ENCODE results near the gene SHLD1. TPM values are rescaled to one million over a fixed set of nuclear protein-coding genes. Genes with fewer than 3 reads are reported as not detected.
A peak's percentile ranks its signal among the peaks of the same experiment; 100 is the strongest.

The SHLD1 gene
- total RNA-seq, 8 experiments from 2014 or later = 6.4 to 10.4 (median 8.7) TPM

- no peak overlapping the region for H3K4me3 ChIP-seq
- in situ Hi-C loops (cut with MboI; ENCODE audit: low pct_unique_long_range_greater_than_20kb in 2 of 9, low sequenced_read_pairs in 9 of 9, unreplicated experiment in 9 of 9) = no loop called here
- 18 to 82% (median 50%) methylated on average over 1 to 3 of the region's 3 CpGs; no CpG with 5 or more reads in 5 of the 10 experiments for WGBS, 10 experiments
- H3K27ac ChIP-seq = no peak overlapping the region
- no peak for ATAC-seq (replicated peaks in 6 of 8)
- H3K4me1 ChIP-seq (replicated peaks in 1 of 2) = no peaks in the 10 kb centered on the region
Observed at GRCh38 chr20:5862703-5863039, 112.5 kb downstream of the SHLD1 start.

GRCh38 chr20:5863040-5863833 is 113.0 kb downstream of the SHLD1 start:
- Histone ChIP-seq H3K4me1 (replicated peaks in 1 of 2) (no peaks in the 10 kb centered on the region), H3K27ac (no peak overlapping the region), H3K4me3 (no peak overlapping the region)
- in situ Hi-C loops (cut with MboI; ENCODE audit: low pct_unique_long_range_greater_than_20kb in 2 of 9, low sequenced_read_pairs in 9 of 9, unreplicated experiment in 9 of 9) = no loop called here
- 56 to 100% (median 86%) methylated on average over 1 to 10 of the region's 12 CpGs; no CpG with 5 or more reads in 1 of the 10 experiments for WGBS, 10 experiments
- ATAC-seq (replicated peaks in 6 of 8) = peak in 2 of 8 experiments; percentile 62 to 83

DNA sequence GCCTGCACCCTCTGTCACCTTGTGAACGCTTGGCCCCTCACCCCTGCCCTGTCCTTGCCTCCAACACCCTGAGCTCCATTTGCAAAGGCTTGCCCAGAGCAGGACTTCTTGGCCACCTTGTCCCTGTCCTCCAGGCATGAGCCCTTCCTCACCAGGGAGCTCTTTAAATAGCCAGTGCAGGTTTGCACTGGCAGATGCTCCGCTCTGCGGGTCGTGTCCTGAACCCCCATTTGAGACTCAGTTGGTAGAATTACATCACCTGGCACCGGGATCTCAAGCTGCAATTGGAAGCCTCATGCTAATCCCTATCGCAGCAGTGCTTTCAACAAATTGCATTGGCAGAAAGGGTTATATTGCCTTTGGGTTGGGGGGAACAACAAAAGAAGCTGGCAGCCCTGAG is 114.2 kb downstream of the SHLD1 start:
- Histone ChIP-seq H3K4me1 (replicated peaks in 1 of 2) (no peaks in the 10 kb centered on the region), H3K4me3 (no peak overlapping the region), H3K27ac (no peak overlapping the region)
- in situ Hi-C loops (cut with MboI; ENCODE audit: low pct_unique_long_range_greater_than_20kb in 2 of 9, low sequenced_read_pairs in 9 of 9, unreplicated experiment in 9 of 9) = no loop called here
- ATAC-seq (replicated peaks in 6 of 8) = no peak
- 60 to 93% (median 84%) methylated on average over 1 to 6 of the region's 6 CpGs; no CpG with 5 or more reads in 3 of the 10 experiments for WGBS, 10 experiments

- Histone ChIP-seq H3K27ac (no peak overlapping the region), H3K4me1 (replicated peaks in 1 of 2) (peaks cover 0 to 2% of the 10 kb centered on the region in 2 donors), H3K4me3 (no peak overlapping the region)
- in situ Hi-C loops (cut with MboI; ENCODE audit: low pct_unique_long_range_greater_than_20kb in 2 of 9, low sequenced_read_pairs in 9 of 9, unreplicated experiment in 9 of 9) = no loop called here
- ATAC-seq (replicated peaks in 6 of 8) = no peak
- WGBS, 10 experiments = 45 to 100% (median 60%) methylated on average over 1 to 10 of the region's 10 CpGs; no CpG with 5 or more reads in 1 of the 10 experiments
Observed at GRCh38 chr20:5864873-5865587, 114.8 kb downstream of the SHLD1 start.

GRCh38 chr20:5865604-5866003 is 115.4 kb downstream of the SHLD1 start:
- 79 to 100% (median 100%) methylated on average over 1 to 2 of the region's 2 CpGs; no CpG with 5 or more reads in 1 of the 10 experiments for WGBS, 10 experiments
- Histone ChIP-seq H3K4me1 (replicated peaks in 1 of 2) (peaks cover 4 to 8% of the 10 kb centered on the region in 2 donors), H3K4me3 (no peak overlapping the region), H3K27ac (no peak overlapping the region)
- in situ Hi-C loops (cut with MboI; ENCODE audit: low pct_unique_long_range_greater_than_20kb in 2 of 9, low sequenced_read_pairs in 9 of 9, unreplicated experiment in 9 of 9) = no loop called here
- ATAC-seq (replicated peaks in 6 of 8) = no peak

- WGBS, 10 experiments = 0 to 75% (median 44%) methylated on average over 1 to 4 of the region's 4 CpGs; no CpG with 5 or more reads in 1 of the 10 experiments
- H3K27ac ChIP-seq = peak overlapping the region; percentile 58 to 71
- H3K4me3 ChIP-seq = no peak overlapping the region
- ATAC-seq (replicated peaks in 6 of 8) = peak in 5 of 8 experiments; percentile 55 to 97 (median 92)
- in situ Hi-C loops (cut with MboI; ENCODE audit: low pct_unique_long_range_greater_than_20kb in 2 of 9, low sequenced_read_pairs in 9 of 9, unreplicated experiment in 9 of 9) = no loop called here
- peaks cover 12 to 16% of the 10 kb centered on the region in 2 donors for H3K4me1 ChIP-seq (replicated peaks in 1 of 2)
Observed at GRCh38 chr20:5870568-5870981, 120.4 kb downstream of the SHLD1 start.

DNA sequence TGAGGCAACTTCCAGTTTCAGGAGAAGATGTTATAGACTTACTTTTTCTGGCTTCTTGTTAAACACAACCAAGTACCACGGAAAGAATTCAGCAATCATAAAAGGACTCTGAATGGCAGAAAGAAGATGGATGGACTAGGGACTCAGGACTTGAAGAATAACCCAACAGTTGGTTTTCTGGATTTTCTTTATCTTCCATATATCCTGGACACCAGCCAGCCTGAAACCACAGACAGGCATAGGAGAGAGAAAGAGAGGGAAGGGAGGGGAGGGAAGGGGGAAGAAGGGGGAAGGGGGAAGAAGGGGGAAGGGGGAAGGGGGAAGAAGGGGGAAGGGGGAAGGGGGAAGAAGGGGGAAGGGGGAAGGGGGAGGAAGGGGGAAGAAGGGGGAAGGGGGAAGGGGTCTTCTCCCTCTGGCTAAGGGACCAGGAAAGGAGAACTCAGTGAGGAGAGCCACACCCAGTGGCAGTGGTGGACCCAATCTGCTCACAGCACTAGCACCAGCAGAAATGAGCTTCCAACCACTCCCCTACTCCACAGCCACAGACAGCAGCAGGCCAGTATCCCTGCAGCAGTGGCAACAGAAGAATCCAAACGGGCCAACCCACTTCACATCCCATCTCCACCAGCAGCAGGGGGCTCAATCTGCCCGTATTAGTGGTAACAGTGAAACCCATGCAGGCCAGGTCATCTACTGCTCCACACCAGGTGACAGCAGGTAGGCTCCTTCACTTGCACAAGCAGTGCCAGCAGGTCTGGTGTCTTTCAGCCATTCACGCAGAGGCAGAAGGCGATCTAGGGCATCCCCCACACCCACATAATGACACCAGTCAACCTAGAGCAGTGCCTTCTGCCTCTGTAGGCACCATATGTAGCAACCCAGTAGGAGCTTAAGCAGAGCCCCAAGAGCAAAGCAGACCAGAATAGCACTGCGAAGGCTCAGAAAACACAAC is 121.5 kb downstream of the SHLD1 start:
- Histone ChIP-seq H3K27ac (no peak overlapping the region), H3K4me1 (replicated peaks in 1 of 2) (peaks cover 12 to 16% of the 10 kb centered on the region in 2 donors), H3K4me3 (no peak overlapping the region)
- in situ Hi-C loops (cut with MboI; ENCODE audit: low pct_unique_long_range_greater_than_20kb in 2 of 9, low sequenced_read_pairs in 9 of 9, unreplicated experiment in 9 of 9) = no loop called here
- no peak for ATAC-seq (replicated peaks in 6 of 8)
- WGBS, 10 experiments = 75 to 100% (median 97%) methylated on average over 3 of the region's 6 CpGs; no CpG with 5 or more reads in 6 of the 10 experiments

GRCh38 chr20:5877128-5877527 is 126.9 kb downstream of the SHLD1 start:
- Histone ChIP-seq H3K4me3 (no peak overlapping the region), H3K4me1 (replicated peaks in 1 of 2) (no peaks in the 10 kb centered on the region), H3K27ac (no peak overlapping the region)
- in situ Hi-C loops (cut with MboI; ENCODE audit: low pct_unique_long_range_greater_than_20kb in 2 of 9, low sequenced_read_pairs in 9 of 9, unreplicated experiment in 9 of 9) = no loop called here
- no peak for ATAC-seq (replicated peaks in 6 of 8)
- 17 to 83% (median 78%) methylated on average over 1 to 3 of the region's 4 CpGs; no CpG with 5 or more reads in 3 of the 10 experiments for WGBS, 10 experiments

DNA sequence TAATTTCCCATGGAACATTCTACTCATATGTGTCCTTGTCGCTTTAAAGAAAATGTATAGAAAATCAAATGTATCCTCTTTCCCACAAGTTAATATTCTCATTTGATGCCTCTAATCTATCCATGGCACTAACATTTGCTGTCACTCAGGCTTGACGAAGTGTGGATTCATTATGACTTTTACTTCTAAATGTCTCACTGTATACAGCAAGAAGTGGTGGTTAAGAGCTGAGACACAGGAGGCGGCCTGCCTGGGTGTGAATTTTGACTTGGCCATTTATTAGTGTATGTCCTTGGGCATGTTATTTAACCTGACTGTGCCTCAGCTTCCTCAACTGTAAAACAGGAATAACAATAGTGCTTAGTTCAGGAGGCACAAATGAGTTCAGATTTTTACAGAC is 130.1 kb downstream of the SHLD1 start:
- no peak for ATAC-seq (replicated peaks in 6 of 8)
- no peak overlapping the region for H3K4me3 ChIP-seq
- H3K4me1 ChIP-seq (replicated peaks in 1 of 2) = no peaks in the 10 kb centered on the region
- H3K27ac ChIP-seq = no peak overlapping the region
- WGBS, 10 experiments = 6 to 100% (median 81%) methylated on average over 1 to 3 of the region's 3 CpGs; no CpG with 5 or more reads in 1 of the 10 experiments
- in situ Hi-C loops (cut with MboI; ENCODE audit: low pct_unique_long_range_greater_than_20kb in 2 of 9, low sequenced_read_pairs in 9 of 9, unreplicated experiment in 9 of 9) = no loop called here

- no peaks in the 10 kb centered on the region for H3K4me1 ChIP-seq (replicated peaks in 1 of 2)
- in situ Hi-C loops (cut with MboI; ENCODE audit: low pct_unique_long_range_greater_than_20kb in 2 of 9, low sequenced_read_pairs in 9 of 9, unreplicated experiment in 9 of 9) = no loop called here
- peak in 4 of 8 experiments; percentile 26 to 85 (median 61) for ATAC-seq (replicated peaks in 6 of 8)
- H3K4me3 ChIP-seq = no peak overlapping the region
- WGBS, 10 experiments = 0 to 76% (median 17%) methylated on average over 1 to 5 of the region's 5 CpGs; no CpG with 5 or more reads in 2 of the 10 experiments
- H3K27ac ChIP-seq = no peak overlapping the region
Observed at GRCh38 chr20:5881703-5882102, 131.5 kb downstream of the SHLD1 start.

DNA sequence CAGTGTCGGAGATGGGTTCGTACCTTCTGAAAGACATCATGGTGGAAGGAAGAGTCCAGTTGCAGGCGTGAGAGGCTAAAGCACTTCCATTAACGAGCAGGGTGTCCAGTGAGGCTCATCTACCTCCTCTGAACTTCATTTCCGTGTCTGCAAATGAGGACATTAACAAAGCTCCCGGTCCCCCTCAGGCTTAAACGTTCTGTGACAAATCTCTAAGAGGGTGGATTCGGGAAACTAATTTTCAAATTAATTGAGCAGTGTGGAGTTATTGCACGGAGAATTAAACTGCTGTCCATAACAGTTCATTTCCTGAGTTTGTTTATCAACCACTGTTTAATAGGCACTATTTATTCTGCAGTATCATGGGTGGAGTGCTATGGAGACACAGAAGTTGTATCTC is 132.0 kb downstream of the SHLD1 start:
- H3K27ac ChIP-seq = no peak overlapping the region
- 24 to 100% (median 78%) methylated on average over 1 to 9 of the region's 9 CpGs for WGBS, 10 experiments
- H3K4me3 ChIP-seq = no peak overlapping the region
- H3K4me1 ChIP-seq (replicated peaks in 1 of 2) = no peaks in the 10 kb centered on the region
- in situ Hi-C loops (cut with MboI; ENCODE audit: low pct_unique_long_range_greater_than_20kb in 2 of 9, low sequenced_read_pairs in 9 of 9, unreplicated experiment in 9 of 9) = no loop called here
- no peak for ATAC-seq (replicated peaks in 6 of 8)

- 8 to 80% (median 45%) methylated on average over 1 to 8 of the region's 8 CpGs; no CpG with 5 or more reads in 3 of the 10 experiments for WGBS, 10 experiments
- H3K27ac ChIP-seq = no peak overlapping the region
- in situ Hi-C loops (cut with MboI; ENCODE audit: low pct_unique_long_range_greater_than_20kb in 2 of 9, low sequenced_read_pairs in 9 of 9, unreplicated experiment in 9 of 9) = no loop called here
- H3K4me1 ChIP-seq (replicated peaks in 1 of 2) = no peaks in the 10 kb centered on the region
- no peak for ATAC-seq (replicated peaks in 6 of 8)
- no peak overlapping the region for H3K4me3 ChIP-seq
Observed at GRCh38 chr20:5884465-5885335, 134.5 kb downstream of the SHLD1 start.

All from motor neuron (in vitro differentiated cells).